ENCODE data around the gene SNAPC2. TPM values are rescaled to one million over a fixed set of nuclear protein-coding genes. Genes with fewer than 3 reads are reported as not detected.
A peak's percentile ranks its signal among the peaks of the same experiment; 100 is the strongest.
"Not testable (repeated sequence)": the region's sequence is repeated elsewhere in the genome, so short reads cannot be mapped to it uniquely, and the experiment has no call there.

The SNAPC2 gene
- total RNA-seq, 1 donor from 2014 or later: 10.3 TPM

DNA sequence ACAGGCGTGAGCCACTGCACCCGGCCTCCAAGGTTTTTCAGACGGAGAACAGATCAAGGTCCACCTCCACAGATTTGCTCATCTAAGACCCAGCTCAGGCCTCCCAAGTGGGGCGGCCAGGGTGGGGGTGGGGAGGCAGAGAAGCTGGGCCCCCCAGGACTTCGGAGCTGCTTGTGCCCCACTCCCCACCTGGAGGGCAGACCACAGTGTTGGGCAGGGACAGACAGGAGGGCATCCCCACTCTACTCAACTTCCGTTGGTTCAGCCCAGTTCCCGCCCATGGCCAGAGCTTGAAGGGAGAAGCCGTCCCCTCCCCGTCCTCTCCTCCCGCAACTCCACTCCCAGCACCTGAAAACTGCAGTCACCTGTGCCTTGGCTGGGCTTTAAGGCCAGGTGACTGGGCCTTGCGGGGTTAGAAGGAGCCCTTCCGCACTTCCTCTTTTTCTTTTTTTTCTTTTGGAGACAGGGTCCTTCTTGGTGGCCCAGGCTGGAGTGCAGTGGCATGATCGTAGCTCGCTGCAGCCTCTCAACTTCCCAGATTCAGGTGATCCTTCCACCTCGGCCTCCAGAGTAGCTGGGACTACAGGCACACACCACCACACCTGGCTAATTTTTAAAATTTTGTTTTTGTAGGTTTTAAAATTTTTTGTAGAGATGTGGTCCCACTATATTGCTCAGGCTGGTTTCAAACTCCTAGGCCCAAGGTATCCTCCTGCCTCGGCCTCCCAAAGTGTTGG lies 32.6 kb upstream of the SNAPC2 start:
- no peak for ATAC-seq
- intact Hi-C loops (cut with DNase I): no loop called here
- DNase-seq (ENCODE audit: missing footprints): peak; percentile 43

DNA sequence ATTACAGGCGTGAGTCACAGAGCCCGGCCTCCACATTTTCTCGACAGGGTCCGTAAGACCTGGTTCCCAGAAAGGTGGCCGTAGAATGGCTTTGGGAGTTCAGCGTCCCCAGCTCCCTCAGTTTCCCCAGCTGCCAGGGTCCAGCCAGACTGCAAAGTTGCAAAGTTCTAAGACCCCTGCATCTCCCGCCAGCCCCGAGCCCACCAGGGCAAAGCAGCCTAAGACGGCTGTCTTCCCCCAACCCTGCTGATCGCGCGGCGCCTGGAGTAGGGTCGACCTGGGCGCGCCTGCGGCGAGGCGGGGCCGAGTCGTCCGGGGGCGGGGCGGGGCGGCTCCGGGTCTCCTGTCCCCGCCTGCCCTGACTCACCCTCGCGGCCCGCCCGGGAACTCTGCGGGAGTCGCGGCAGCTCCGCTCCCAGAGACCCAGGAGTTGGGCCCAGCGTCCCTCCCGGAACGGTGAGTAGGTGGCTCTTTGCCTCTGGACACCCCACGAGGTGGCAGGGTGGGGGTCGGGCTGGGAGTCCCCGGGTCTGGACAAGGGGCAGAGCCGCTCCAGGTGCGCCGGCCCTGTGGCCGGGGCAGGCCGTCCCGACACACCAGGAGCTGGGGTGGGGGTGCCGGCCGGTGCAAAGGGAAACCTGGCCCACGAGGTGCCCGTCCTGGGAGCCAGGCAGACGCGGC lies 31.9 kb upstream of the SNAPC2 start, which contains the start of gene LRRC8E:
Gene LRRC8E, plus strand, starts transcription at position 366 of the 681 bp plus-strand sequence. CDS start 7,094 bp downstream, outside the sequence.
- intact Hi-C loops (cut with DNase I): no loop called here
- ATAC-seq (peak; percentile 82), DNase-seq (ENCODE audit: missing footprints) (peak; percentile 71)

- no peak for ATAC-seq
- DNase-seq (ENCODE audit: missing footprints): peak; percentile 54
- intact Hi-C loops (cut with DNase I): no loop called here
These were observed 31.3 kb upstream of the SNAPC2 start for GRCh38 chr19:7888826-7889217.

GRCh38 chr19:7893362-7894101 lies 26.6 kb upstream of the SNAPC2 start:
- DNase-seq (ENCODE audit: missing footprints): peak; percentile 22
- not testable (repeated sequence) for ATAC-seq

GRCh38 chr19:7894612-7895309 lies 25.4 kb upstream of the SNAPC2 start:
- intact Hi-C loops (cut with DNase I): no loop called here
- DNase-seq (ENCODE audit: missing footprints) (peak; percentile 37), ATAC-seq (no peak)

More at GRCh38 chr19:7893362-7894101, 26.6 kb upstream of the SNAPC2 start:
- intact Hi-C loops (cut with DNase I): not testable (repeated sequence)

- peak; percentile 27 for DNase-seq (ENCODE audit: missing footprints)
- no peak for ATAC-seq
- intact Hi-C loops (cut with DNase I): no loop called here
These were observed 24.6 kb upstream of the SNAPC2 start for GRCh38 chr19:7895565-7895964.

- intact Hi-C loops (cut with DNase I): no loop called here
- DNase-seq (ENCODE audit: missing footprints) (peak; percentile 18), ATAC-seq (no peak)
These were observed 22.8 kb upstream of the SNAPC2 start for GRCh38 chr19:7897292-7897691.

- ATAC-seq (no peak), DNase-seq (ENCODE audit: missing footprints) (peak; percentile 47)
- intact Hi-C loops (cut with DNase I): no loop called here
These were observed 21.2 kb upstream of the SNAPC2 start for GRCh38 chr19:7898967-7899366.

GRCh38 chr19:7899751-7900378 lies 20.3 kb upstream of the SNAPC2 start:
- ATAC-seq (no peak), DNase-seq (ENCODE audit: missing footprints) (peak; percentile 41)
- intact Hi-C loops (cut with DNase I): loop anchor here (5.0 kb wide), 1 partner anchor 48 kb away; no protein-coding TSS in a partner anchor

- DNase-seq (ENCODE audit: missing footprints): peak; percentile 45
- intact Hi-C loops (cut with DNase I): loop anchor here (5.0 kb wide), 1 partner anchor 48 kb away; no protein-coding TSS in a partner anchor
These were observed 19.7 kb upstream of the SNAPC2 start for GRCh38 chr19:7900401-7900870.

DNA sequence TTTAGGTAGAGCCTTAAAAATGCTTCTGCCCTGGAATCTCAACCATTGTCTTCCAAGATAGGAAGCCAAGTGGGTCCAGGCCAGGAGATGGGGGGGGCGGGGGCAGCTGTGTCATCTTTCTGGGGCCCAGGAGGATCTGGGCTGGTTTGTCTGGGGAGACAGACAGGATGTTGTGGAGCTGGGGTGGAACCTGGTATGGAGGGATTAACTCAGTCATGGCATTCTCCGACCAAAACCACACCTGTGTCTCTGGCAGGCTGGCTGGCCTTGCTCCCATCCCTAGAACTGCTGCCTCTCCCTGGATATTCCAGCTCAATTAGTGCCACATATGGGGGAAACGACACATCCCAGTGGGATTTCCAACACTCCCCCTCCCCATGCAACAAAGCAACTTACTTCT lies 19.2 kb upstream of the SNAPC2 start:
- ATAC-seq: no peak
- intact Hi-C loops (cut with DNase I): loop anchor here (5.0 kb wide), 1 partner anchor 49 kb away; no protein-coding TSS in a partner anchor
- peak; percentile 17 for DNase-seq (ENCODE audit: missing footprints)

More at GRCh38 chr19:7900401-7900870, 19.7 kb upstream of the SNAPC2 start:
- no peak for ATAC-seq

- ATAC-seq: no peak
These were observed 18.8 kb upstream of the SNAPC2 start for GRCh38 chr19:7901337-7901736.

DNA sequence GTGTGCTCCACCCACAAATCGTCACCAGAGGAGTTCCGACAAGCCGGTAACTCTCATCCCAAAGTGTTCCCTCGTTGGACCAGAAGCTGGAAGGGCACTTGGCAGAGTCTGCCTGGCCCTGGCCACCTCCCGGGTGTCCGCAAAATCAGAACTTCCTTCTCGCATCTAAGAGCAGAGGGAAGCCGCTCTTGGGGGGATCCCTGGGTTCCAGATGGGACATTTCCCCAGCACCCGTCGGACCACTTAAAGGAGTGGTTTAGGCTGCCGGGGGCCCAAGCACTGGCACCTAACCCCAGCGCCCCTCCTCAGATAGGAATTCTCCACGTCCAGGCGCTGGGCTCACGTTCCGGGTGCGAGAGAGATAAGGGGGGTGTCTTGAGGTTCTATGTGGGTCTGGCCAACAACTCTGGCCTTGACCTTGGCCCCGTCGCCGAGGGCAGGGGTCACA lies 17.3 kb upstream of the SNAPC2 start:
- intact Hi-C loops (cut with DNase I): loop anchor here (1.0 to 5.0 kb wide), 4 partner anchors 17 to 73 kb away; partner anchors contain the start of genes EVI5L and SNAPC2
- no peak for ATAC-seq
- DNase-seq (ENCODE audit: missing footprints): no peak

More at GRCh38 chr19:7901337-7901736, 18.8 kb upstream of the SNAPC2 start:
- intact Hi-C loops (cut with DNase I): loop anchor here (5.0 kb wide), 1 partner anchor 49 kb away; no protein-coding TSS in a partner anchor
- DNase-seq (ENCODE audit: missing footprints): peak; percentile 55

DNA sequence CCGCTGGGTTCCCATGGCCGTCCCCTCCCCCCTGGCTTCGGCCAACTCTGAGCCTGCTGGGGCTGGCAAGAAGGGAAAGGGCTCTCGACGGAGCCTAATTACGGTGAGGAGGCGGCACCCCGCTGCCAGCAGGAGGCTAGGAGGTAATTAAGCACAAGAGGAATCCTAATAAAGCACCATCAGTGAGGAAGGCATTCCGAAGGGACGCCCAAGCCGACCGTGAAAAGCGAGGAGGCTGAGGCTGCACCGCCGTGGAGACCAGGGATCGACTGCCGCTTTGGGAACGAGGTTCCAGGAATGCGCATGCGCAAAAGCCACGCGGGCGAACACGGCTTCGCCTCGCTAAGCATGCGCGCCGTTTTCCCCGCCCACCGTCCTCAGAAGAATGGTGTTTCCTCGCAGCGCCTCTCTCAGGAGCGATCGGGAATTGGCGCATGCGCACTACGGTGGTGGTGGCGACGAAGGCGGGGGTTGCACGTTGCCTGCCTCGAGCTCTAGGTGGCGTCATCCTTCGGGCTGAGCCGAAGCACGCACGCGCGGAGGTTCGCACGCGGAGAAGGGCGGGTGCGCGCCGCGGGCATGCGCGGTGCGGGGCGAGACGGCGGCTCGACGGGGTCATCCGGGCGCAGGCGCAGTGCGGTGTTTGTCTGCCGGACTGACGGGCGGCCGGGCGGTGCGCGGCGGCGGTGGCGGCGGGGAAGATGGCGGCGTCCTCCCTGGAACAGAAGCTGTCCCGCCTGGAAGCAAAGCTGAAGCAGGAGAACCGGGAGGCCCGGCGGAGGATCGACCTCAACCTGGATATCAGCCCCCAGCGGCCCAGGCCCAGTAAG lies 16.7 kb upstream of the SNAPC2 start, which contains the start of gene MAP2K7:
Gene MAP2K7, plus strand, starts transcription at position 634 of the 830 bp plus-strand sequence. Its CDS starts 68 bp downstream, at position 702.
- peak; percentile 94 for ATAC-seq
- intact Hi-C loops (cut with DNase I): loop anchor here (1.0 to 5.0 kb wide), 4 partner anchors 17 to 73 kb away; partner anchors contain the start of genes EVI5L and SNAPC2
- peak; percentile 100 for DNase-seq (ENCODE audit: missing footprints)

- ATAC-seq: peak; percentile 36
- intact Hi-C loops (cut with DNase I): loop anchor here (5.0 kb wide), 1 partner anchor 52 kb away; no protein-coding TSS in a partner anchor
- DNase-seq (ENCODE audit: missing footprints): no peak
These were observed 15.8 kb upstream of the SNAPC2 start for GRCh38 chr19:7904074-7905020.

Measured in Right ventricle myocardium inferior (tissue), 1 donor.